ENCODE results near the gene GIPC3.
A peak's percentile ranks its signal among the peaks of the same experiment; 100 is the strongest.

The GIPC3 gene

DNA sequence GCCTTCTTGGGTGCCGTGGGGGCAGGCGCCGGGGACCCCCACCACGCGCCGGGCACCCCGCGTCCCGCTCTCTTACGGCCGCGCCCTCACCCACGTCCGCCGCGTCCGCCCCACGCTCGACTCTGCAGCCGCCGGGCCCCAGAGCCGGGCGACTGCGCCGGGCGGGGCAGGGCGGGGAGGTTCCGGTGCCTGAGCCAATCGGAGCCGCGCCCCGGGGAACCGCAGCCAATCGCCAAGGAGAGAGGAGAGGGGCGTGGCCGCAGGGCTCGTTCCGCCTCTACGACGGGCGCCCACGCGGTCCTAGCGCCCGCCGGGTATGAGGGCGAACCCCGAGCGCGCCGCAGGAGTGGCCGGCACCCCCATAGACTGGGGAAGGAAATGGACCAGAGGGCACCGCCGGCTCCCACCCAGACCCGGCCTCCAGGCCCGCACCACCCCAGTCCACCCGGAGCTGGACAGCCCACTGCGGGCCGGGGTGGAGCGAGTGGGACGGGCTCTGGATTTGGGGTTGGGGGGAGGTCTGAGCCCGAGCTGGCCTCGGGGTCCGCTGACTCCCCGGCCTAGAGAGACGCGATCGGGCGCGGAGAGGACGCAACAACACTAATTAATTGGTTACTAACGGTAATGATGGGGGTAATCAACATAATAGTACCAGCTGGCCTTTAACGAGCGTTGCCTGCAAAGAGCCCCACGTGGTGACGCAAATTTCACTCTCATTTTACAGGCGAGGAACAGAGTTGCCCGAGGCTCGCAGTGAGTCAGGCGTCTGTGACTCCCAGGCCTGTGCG, 27.6 kb upstream of the GIPC3 start, which contains the start of gene MFSD12 (continued):
- TF ChIP-seq ZNF280D (tag by site-specific recombination; IDR thresholded peaks at IDR 0.05) = no peak
- TF ChIP-seq TCF7L2 (IDR thresholded peaks at IDR 0.05; ENCODE audit: borderline replicate concordance, low read depth, low read length) = no peak
- no peak for TF ChIP-seq GFI1B (tag by site-specific recombination; IDR thresholded peaks at IDR 0.05)
- no peak for TF ChIP-seq ZNF707 (tag by site-specific recombination; IDR thresholded peaks at IDR 0.05)
- no peak for TF ChIP-seq ZNF768 (tag by site-specific recombination; IDR thresholded peaks at IDR 0.05)
- peak; percentile 37; the same call in 1 of the 2 replicates for TF ChIP-seq ZNF623 (tag by site-specific recombination; IDR thresholded peaks at IDR 0.05)
- TF ChIP-seq ZBTB20 (tag by site-specific recombination; IDR thresholded peaks at IDR 0.05) = peak; percentile 35; the same call in 1 of the 2 replicates
- peak; percentile 67; the same call in 1 of the 2 replicates for TF ChIP-seq ZXDB (tag by site-specific recombination; IDR thresholded peaks at IDR 0.05)
- peak; percentile 85 for TF ChIP-seq SP7 (tag by site-specific recombination; IDR thresholded peaks at IDR 0.05)
- TF ChIP-seq ZNF350 (tag by site-specific recombination; IDR thresholded peaks at IDR 0.05) = no peak
- no peak for TF ChIP-seq ZNF544 (tag by site-specific recombination; IDR thresholded peaks at IDR 0.05)
- no peak for TF ChIP-seq ZNF239 (tag by site-specific recombination; IDR thresholded peaks at IDR 0.05)
- peak; percentile 74 for TF ChIP-seq ZFP37 (tag by site-specific recombination; IDR thresholded peaks at IDR 0.05)
- no peak for TF ChIP-seq PRDM6 (tag by site-specific recombination; IDR thresholded peaks at IDR 0.05)
- TF ChIP-seq IKZF3 (tag by site-specific recombination; IDR thresholded peaks at IDR 0.05) = no peak
- TF ChIP-seq ZNF555 (tag by site-specific recombination; conservative IDR thresholded peaks at IDR 0.05) = no peak
- TF ChIP-seq, protein P1, sequence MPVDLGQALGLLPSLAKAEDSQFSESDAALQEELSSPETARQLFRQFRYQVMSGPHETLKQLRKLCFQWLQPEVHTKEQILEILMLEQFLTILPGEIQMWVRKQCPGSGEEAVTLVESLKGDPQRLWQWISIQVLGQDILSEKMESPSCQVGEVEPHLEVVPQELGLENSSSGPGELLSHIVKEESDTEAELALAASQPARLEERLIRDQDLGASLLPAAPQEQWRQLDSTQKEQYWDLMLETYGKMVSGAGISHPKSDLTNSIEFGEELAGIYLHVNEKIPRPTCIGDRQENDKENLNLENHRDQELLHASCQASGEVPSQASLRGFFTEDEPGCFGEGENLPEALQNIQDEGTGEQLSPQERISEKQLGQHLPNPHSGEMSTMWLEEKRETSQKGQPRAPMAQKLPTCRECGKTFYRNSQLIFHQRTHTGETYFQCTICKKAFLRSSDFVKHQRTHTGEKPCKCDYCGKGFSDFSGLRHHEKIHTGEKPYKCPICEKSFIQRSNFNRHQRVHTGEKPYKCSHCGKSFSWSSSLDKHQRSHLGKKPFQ (tag by site-specific recombination; IDR thresholded peaks at IDR 0.05) = no peak
- no peak; the same call in 1 of the 2 replicates for TF ChIP-seq ZNF184 (tag by site-specific recombination; IDR thresholded peaks at IDR 0.05)
- no peak for TF ChIP-seq ZNF548 (tag by site-specific recombination; IDR thresholded peaks at IDR 0.05)
- no peak for TF ChIP-seq ZBTB48 (tag by site-specific recombination; IDR thresholded peaks at IDR 0.05)
- TF ChIP-seq ZNF658 (tag by site-specific recombination; IDR thresholded peaks at IDR 0.05) = no peak
- TF ChIP-seq WT1 (tag by site-specific recombination; IDR thresholded peaks at IDR 0.05) = peak; percentile 73
- TF ChIP-seq KLF7 (tag by site-specific recombination; IDR thresholded peaks at IDR 0.05; ENCODE audit: borderline replicate concordance) = peak; percentile 54; the same call in 1 of the 2 replicates
- TF ChIP-seq ZNF514 (tag by site-specific recombination; IDR thresholded peaks at IDR 0.05) = no peak
- no peak for TF ChIP-seq ZNF670 (tag by site-specific recombination; IDR thresholded peaks at IDR 0.05; ENCODE audit: low read depth)
- no peak for TF ChIP-seq ZNF791 (tag by site-specific recombination; IDR thresholded peaks at IDR 0.05)
- TF ChIP-seq ZNF121 (tag by site-specific recombination; IDR thresholded peaks at IDR 0.05) = no peak
- no peak for TF ChIP-seq OSR2 (tag by site-specific recombination; IDR thresholded peaks at IDR 0.05)
- TF ChIP-seq BCL11A (tag by site-specific recombination; IDR thresholded peaks at IDR 0.05; ENCODE audit: low read depth) = no peak
- TF ChIP-seq ZNF2 (tag by site-specific recombination; IDR thresholded peaks at IDR 0.05) = 0 out of 2 replicates have a peak, but pooled peaks have one; percentile 11
- no peak for TF ChIP-seq SETDB1 (IDR thresholded peaks at IDR 0.05; ENCODE audit: insufficient read length, low read length)
- no peak for TF ChIP-seq ZNF785 (tag by site-specific recombination; IDR thresholded peaks at IDR 0.05)
